GM12891 (cell line): ENCODE results near the gene ASXL1.
"Not testable (repeated sequence)": the region's sequence is repeated elsewhere in the genome, so short reads cannot be mapped to it uniquely, and the experiment has no call there.

ENCODE experiments used
- DNase-seq: peaks from one replicate; pipeline ENCODE4 v3.0.0; 2011; ENCODE audit warnings: low spot score; ENCODE audit not compliant: insufficient read length
- FAIRE-seq: peaks from 2 replicates; lab custom pipeline; 2011; peaks lifted over from hg19 to GRCh38; lab: Jason Lieb, UNC
- PAX5 ChIP-seq: IDR thresholded peaks from 2 replicates; pipeline ENCODE4 v1.6.1; 2011; ENCODE audit warnings: low read length, moderate library complexity, mild to moderate bottlenecking; ENCODE audit not compliant: insufficient read depth, severe bottlenecking
- POLR2A ChIP-seq: IDR thresholded peaks from 2 replicates; pipeline ENCODE4 v1.6.1; 2011; ENCODE audit warnings: low read depth, low read length, control low read depth
- POLR2AphosphoS5 ChIP-seq: IDR thresholded peaks from 2 replicates; pipeline ENCODE4 v1.6.1; 2011; ENCODE audit warnings: low read depth, low read length, control low read depth
- POU2F2 ChIP-seq: IDR thresholded peaks from 2 replicates; pipeline ENCODE4 v1.6.1; 2011; ENCODE audit warnings: low read depth, mild to moderate bottlenecking, control low read depth, low read length, moderate library complexity
- SPI1 ChIP-seq: IDR thresholded peaks from 2 replicates; pipeline ENCODE4 v1.6.1; 2011; ENCODE audit warnings: low read depth, low read length, control low read depth
- TAF1 ChIP-seq: IDR thresholded peaks from 2 replicates; pipeline ENCODE4 v1.6.1; 2011; ENCODE audit warnings: low read depth, low read length, control low read depth

ASXL1 gene

GRCh38 chr20:32380745-32381144, 22.6 kb downstream of the ASXL1 start:
- FAIRE-seq = no peak
- DNase-seq = no peak
- TF ChIP-seq PAX5 (no peak), POLR2A (no peak), POU2F2 (no peak), SPI1 (no peak), TAF1 (no peak), POLR2AphosphoS5 (no peak)

- FAIRE-seq (no peak), DNase-seq (no peak)
- TF ChIP-seq POLR2AphosphoS5 (no peak), TAF1 (no peak), SPI1 (no peak), POU2F2 (no peak), POLR2A (no peak), PAX5 (no peak)
Measured at GRCh38 chr20:32382102-32382950, 24.2 kb downstream of the ASXL1 start.

GRCh38 chr20:32383441-32383840, 25.3 kb downstream of the ASXL1 start:
- DNase-seq, FAIRE-seq: not testable (repeated sequence)

GRCh38 chr20:32385541-32385940, 27.4 kb downstream of the ASXL1 start:
- TF ChIP-seq POU2F2 = no peak
- TF ChIP-seq SPI1 = no peak
- no peak for TF ChIP-seq PAX5
- TF ChIP-seq TAF1 = no peak
- no peak for TF ChIP-seq POLR2AphosphoS5
- no peak for TF ChIP-seq POLR2A
- DNase-seq = no peak
- no peak for FAIRE-seq

GRCh38 chr20:32386091-32386490, 28.0 kb downstream of the ASXL1 start:
- DNase-seq = no peak
- no peak for FAIRE-seq
- TF ChIP-seq POLR2A (no peak), PAX5 (no peak), POLR2AphosphoS5 (no peak)

- DNase-seq (no peak), FAIRE-seq (no peak)
- no peak for TF ChIP-seq POU2F2
- TF ChIP-seq SPI1 = peak; percentile 80
Measured at GRCh38 chr20:32387252-32387651, 29.1 kb downstream of the ASXL1 start.

- TF ChIP-seq POLR2AphosphoS5 (no peak), SPI1 (0 out of 2 replicates have a peak, but pooled peaks have one; percentile 22)
- FAIRE-seq (peak; percentile 72), DNase-seq (no peak)
Measured at GRCh38 chr20:32391003-32391402, 32.9 kb downstream of the ASXL1 start.

- no peak for FAIRE-seq
- no peak for TF ChIP-seq POLR2A
- TF ChIP-seq POLR2AphosphoS5 = no peak
- no peak for TF ChIP-seq POU2F2
- TF ChIP-seq TAF1 = no peak
- no peak for TF ChIP-seq PAX5
- TF ChIP-seq SPI1 = no peak
- no peak for DNase-seq
Measured at GRCh38 chr20:32395066-32395465, 36.9 kb downstream of the ASXL1 start.

- TF ChIP-seq TAF1 (no peak), PAX5 (no peak), POLR2AphosphoS5 (no peak), POLR2A (no peak), POU2F2 (no peak), SPI1 (no peak)
- no peak for DNase-seq
- FAIRE-seq = no peak
Measured at GRCh38 chr20:32396646-32397160, 38.6 kb downstream of the ASXL1 start.

GRCh38 chr20:32397567-32398084, 39.5 kb downstream of the ASXL1 start:
- no peak for FAIRE-seq
- no peak for TF ChIP-seq PAX5
- no peak for TF ChIP-seq POU2F2
- TF ChIP-seq POLR2AphosphoS5 = no peak
- TF ChIP-seq POLR2A = no peak
- TF ChIP-seq TAF1 = no peak
- TF ChIP-seq SPI1 = no peak

GRCh38 chr20:32400476-32400875, 42.3 kb downstream of the ASXL1 start:
- FAIRE-seq = no peak

More at GRCh38 chr20:32397567-32398084, 39.5 kb downstream of the ASXL1 start:
- DNase-seq = no peak

More at GRCh38 chr20:32400476-32400875, 42.3 kb downstream of the ASXL1 start:
- DNase-seq = no peak
- TF ChIP-seq POLR2A = no peak
- TF ChIP-seq POU2F2 = no peak
- TF ChIP-seq PAX5 = no peak
- no peak for TF ChIP-seq TAF1
- TF ChIP-seq SPI1 = no peak
- no peak for TF ChIP-seq POLR2AphosphoS5
